Karpas-422 (cell line): Measurements from ENCODE around the gene C2CD5. TPM values are rescaled to one million over a fixed set of nuclear protein-coding genes. Genes with fewer than 3 reads are reported as not detected.

Source experiments
- DNase-seq: peaks from one replicate; pipeline ENCODE4 v3.0.0-alpha.2; 2015
- H2AFZ ChIP-seq: fragments of 200-600 bp; sonication (generic); 2 replicates; pipeline ENCODE4 v1.6.1; 2014; ENCODE audit warnings: antibody characterized with exemption, low read length, mixed read lengths
- H3K27ac ChIP-seq: fragments of 200-600 bp; sonication (generic); 2 replicates; pipeline ENCODE4 v1.5.1; 2014; ENCODE audit warnings: mild to moderate bottlenecking, low read length, moderate library complexity
- H3K27me3 ChIP-seq: fragments of 200-600 bp; sonication (generic); 2 replicates; pipeline ENCODE4 v1.6.1; 2014; ENCODE audit warnings: low read length, mixed read lengths
- H3K36me3 ChIP-seq: fragments of 200-600 bp; sonication (generic); 2 replicates; pipeline ENCODE4 v1.6.1; 2014; ENCODE audit warnings: low read length, mixed read lengths; ENCODE audit not compliant: insufficient read depth
- H3K4me1 ChIP-seq: fragments of 200-600 bp; sonication (generic); 2 replicates; pipeline ENCODE4 v1.6.1; 2014; ENCODE audit warnings: mild to moderate bottlenecking, low read length, mixed read lengths
- H3K4me2 ChIP-seq: fragments of 200-600 bp; sonication (generic); 2 replicates; pipeline ENCODE4 v1.6.1; 2014; ENCODE audit warnings: low read length, low read depth, mild to moderate bottlenecking; ENCODE audit not compliant: poor library complexity, severe bottlenecking
- H3K4me3 ChIP-seq: fragments of 200-600 bp; sonication (generic); 2 replicates; pipeline ENCODE4 v1.5.1; 2014; ENCODE audit warnings: mild to moderate bottlenecking, antibody characterized with exemption, low read length, mixed read lengths
- H3K79me2 ChIP-seq: fragments of 200-600 bp; sonication (generic); 2 replicates; pipeline ENCODE4 v1.6.1; 2014; ENCODE audit warnings: mild to moderate bottlenecking, low read length, mixed read lengths
- H3K9ac ChIP-seq: fragments of 200-600 bp; sonication (generic); 2 replicates; pipeline ENCODE4 v1.6.0; 2014; ENCODE audit warnings: low read length
- H3K9me2 ChIP-seq: fragments of 200-600 bp; sonication (generic), shearing (Covaris generic); replicated peaks from 2 replicates; pipeline ENCODE4 v1.6.0; 2014; ENCODE audit warnings: mild to moderate bottlenecking, low read length, moderate library complexity; ENCODE audit not compliant: insufficient read depth
- H3K9me3 ChIP-seq: fragments of 300-700, 200-600 bp; sonication (generic); 2 replicates; pipeline ENCODE4 v1.6.1; 2014; ENCODE audit warnings: low read length, mixed read lengths
- H4K20me1 ChIP-seq: fragments of 200-600 bp; sonication (generic); 2 replicates; pipeline ENCODE4 v1.6.1; 2014; ENCODE audit warnings: mild to moderate bottlenecking, antibody characterized with exemption, low read length, low read depth; ENCODE audit not compliant: insufficient read depth
- total RNA-seq: library from RNA; depleted of rRNA; stranded (reverse); fragments of >200 nt; shearing (Covaris generic); gene quantifications from 2 replicates; pipeline ENCODE4 v1.2.3, GENCODE V29; 2014; ENCODE audit warnings: low replicate concordance; rRNA removed

Gene C2CD5
- total RNA-seq, 1 experiment from 2014 or later, result 71.8 TPM

DNA sequence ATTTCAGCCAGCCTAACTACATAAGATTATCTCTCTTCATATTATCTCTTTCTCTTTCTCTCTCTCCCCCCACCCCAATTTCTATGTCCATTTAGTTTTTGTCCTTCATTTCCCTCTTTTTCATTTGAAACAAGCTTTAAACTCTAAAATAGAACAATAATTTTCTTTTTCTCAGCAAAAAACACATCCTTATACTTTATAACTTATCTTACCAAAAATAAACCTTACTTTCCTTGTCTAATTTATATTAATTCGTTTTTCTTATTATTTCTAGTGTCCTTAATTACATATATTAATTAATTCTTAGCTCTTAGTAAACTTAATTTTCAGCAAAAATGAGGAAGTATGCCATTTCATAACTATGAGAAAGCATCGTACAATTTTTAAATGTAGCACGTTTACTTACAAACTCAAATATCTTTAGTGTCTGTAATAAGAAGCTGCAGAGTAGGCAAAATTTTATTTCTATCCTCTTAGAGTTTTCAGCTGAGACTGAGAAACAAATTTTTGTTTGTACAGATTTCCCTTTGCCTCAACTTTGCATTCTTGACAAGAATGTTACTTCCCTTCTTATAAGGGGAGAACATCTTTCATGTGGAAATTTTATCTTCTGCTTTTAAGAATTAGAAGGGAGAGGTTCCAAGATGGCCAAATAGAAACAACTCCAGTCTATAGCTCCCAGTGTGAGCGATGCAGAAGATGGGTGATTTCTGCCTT lies 144.7 kb downstream of the C2CD5 start:
- Histone ChIP-seq H3K9ac (no peak overlapping the region), H3K9me3 (no peaks in the 10 kb centered on the region), H3K4me1 (no peaks in the 10 kb centered on the region), H3K36me3 (no peaks in the 10 kb centered on the region), H3K9me2 (no peaks in the 10 kb centered on the region), H4K20me1 (no peaks in the 10 kb centered on the region), H3K27ac (no peak overlapping the region), H3K4me2 (no peak overlapping the region), H2AFZ (no peak overlapping the region), H3K4me3 (no peak overlapping the region), H3K27me3 (no peaks in the 10 kb centered on the region), H3K79me2 (no peaks in the 10 kb centered on the region)
- DNase-seq, result no peak

Other genes with a start within 250 kb of the C2CD5 start
- 4.6 TPM in 1 of 2 replicates, not detected in the other for gene ST8SIA1, start 209.8 kb downstream of the C2CD5 start, total RNA-seq
- 43.9 and 93.7 TPM in 2 replicates for gene ETNK1, start 80.6 kb upstream of the C2CD5 start, total RNA-seq